Dermis blood vessel endothelial cell (primary cell): Measurements from ENCODE around the gene DMRTB1. TPM values are rescaled to one million over a fixed set of nuclear protein-coding genes. Genes with fewer than 3 reads are reported as not detected.
A peak's percentile ranks its signal among the peaks of the same experiment; 100 is the strongest.

Source experiments
- DNase-seq: peaks from one replicate; pipeline ENCODE4 v3.0.0; 2010
- total RNA-seq: library from RNA; depleted of rRNA; stranded (reverse); fragments of >200 nt; gene quantifications from 2 replicates; pipeline ENCODE4 v1.2.3, GENCODE V29; 2014

The DMRTB1 gene
- total RNA-seq, 1 donor from 2014 or later: not detected

DNA sequence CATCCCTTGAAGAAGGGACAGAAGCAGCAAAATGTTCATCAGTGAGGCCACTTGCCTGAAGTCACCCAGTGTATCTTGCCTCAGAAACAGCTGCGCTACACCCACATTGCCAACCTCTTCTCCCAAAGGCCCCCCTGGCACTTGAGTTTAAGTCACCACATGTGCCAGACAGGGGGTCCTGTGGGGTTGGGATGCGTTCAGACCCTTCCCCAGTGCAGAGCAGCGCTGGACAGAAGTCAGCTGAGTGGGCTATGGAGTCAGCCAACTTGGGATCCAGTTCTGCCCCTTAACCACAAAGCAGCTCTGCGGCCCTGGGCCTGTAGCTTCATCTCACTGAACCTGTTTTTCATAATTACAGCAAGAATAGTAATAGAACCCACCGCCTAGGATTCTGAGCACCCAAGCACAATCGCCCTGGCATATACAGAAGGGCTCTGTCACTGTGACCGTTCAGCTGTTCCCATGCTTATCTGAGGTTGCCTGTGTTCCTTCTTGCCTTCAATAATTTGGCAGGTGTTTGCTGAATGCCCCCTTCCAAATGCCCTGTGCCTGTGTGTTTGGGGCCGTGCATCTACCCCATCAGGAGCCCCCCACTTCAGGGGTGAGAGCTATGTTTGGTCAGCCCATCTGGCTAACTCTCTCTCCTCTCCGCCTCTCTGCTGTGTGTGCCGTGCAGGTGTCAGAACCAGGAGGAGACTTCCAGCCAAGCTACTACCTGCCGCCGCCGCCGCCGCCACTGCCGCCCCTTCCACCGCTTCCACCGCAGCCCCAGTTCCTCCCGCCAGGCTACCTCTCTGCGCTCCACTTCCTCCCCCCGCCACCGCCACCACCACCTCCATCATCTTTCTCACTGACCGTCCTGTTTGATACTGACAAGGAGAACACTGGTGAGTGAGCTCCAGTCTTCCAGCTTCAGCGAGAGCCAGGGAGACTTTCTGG, 5.0 kb downstream of the DMRTB1 start:
- DNase-seq: no peak

DNA sequence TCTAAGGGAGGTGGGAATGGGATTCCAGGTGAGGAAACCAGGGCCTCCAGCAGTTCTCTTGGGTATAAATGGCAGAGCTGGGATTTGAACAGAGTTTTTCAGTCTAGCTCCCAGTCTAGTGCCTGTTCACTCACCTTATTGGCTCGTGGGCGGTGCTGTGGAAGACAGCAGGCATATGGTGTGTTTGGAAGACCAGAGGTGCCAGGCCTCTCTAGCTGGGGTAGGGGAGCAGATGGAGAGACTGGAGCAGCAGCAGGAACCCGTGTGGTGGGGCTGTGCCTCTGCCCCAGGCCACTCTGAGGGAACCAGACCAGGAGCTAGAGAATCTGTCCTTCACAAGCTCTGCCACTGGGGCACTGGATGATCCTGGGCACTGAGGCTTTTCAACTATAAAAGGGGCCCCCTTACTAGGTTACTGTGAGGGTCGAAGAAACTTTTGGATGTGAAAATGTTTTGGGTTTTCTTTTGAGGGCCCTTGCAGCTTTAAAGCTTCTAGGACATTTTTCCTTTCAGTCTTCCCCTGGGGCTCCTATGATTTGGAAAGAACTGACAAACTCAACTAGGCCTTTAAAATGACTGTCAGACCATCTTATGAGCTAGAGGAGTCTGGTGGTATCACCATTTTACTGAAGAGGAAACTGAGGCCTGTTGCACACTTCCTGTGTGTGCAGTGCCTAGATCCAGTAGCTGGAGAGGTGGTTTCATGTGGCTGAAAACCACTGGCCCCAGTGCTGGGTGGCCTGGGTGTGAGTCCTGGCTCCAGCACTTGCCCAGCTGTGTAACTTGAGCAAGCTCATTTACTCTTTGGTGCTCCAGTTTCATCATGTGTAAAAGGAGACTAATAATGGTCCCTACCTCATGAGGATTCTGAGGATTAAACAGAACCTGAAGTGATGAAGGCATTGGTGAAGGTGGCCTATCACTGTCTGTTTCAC, 6.1 kb downstream of the DMRTB1 start:
- DNase-seq: no peak

DNA sequence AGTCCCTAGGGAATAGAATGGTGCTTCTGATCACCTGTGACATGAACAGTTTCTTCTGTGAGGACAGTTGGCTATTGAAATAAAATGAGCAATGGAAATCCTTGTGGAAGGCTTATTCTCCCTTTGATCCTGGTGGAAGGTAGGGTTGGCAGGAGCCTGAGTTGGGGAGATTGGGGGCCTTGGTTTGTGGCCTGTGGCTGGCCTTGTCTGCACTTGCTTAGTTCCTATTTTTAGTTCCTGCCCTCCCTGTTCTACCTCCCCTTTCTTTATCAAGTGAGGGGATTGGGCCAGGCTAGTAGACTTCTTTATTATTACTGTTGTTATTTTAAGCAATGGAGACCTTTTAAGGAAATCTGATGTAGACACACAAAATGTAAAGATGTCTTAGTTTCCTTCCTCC, 8.2 kb downstream of the DMRTB1 start:
- no peak for DNase-seq

DNA sequence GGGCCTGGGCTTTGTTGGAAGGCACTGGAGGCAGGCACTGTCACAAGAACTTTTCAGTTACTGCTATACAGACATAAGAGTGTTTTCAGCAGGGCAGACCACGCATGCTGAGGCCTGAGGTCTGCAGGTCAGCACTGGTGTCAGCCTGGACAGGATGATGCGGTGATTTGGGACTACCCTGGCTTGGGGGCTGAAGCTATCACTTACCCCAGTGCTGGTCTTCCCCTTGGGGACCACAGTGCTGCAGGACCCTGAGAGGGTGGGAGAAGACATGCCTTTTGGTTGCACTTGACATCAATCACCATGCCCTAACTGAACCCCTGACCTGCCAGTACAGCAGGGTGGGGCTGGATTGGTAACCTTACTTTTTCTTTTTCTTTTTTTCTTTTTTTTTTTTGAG, 9.2 kb downstream of the DMRTB1 start:
- DNase-seq: no peak

DNA sequence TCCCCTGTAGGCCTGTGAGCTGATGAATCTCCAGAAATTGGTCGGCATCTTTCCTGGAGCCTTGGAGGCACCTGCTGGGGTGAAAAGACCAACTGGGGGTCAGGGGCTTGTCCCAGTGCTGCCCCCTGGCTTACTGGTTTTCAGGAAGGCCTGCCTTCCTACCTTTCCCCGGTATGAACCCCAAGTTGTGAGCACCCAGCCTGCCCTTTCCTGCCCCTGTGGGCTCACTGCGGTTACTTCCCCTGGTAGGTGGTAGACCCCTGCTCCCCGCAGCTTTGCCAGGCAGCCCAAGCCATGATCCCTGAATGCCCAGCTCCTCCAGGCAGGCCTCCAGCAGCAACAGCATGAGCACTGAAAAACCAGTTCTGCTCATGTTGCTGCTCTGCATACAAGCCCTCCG, 10.2 kb downstream of the DMRTB1 start:
- DNase-seq: no peak

DNA sequence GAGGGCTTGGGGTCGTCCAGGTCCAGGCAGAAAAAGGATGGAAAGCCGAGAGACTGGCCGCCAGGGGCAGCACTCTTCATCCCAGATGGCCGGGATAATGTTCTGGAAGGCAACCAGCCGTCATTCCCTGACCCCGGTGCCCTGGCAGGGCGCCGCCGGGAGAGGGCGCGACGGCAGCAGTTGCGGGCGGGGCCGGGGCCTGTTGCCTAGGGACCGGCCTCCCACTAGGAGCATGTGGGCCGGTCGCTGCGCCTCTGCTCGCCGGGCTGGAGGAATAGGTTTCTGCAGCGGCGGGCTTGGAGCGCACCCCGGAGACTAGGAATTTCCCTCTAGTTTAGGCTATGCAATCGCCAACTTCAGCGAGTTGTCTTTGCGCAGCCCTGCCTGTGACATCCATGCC, 11.0 kb downstream of the DMRTB1 start:
- peak; percentile 72 for DNase-seq

DNA sequence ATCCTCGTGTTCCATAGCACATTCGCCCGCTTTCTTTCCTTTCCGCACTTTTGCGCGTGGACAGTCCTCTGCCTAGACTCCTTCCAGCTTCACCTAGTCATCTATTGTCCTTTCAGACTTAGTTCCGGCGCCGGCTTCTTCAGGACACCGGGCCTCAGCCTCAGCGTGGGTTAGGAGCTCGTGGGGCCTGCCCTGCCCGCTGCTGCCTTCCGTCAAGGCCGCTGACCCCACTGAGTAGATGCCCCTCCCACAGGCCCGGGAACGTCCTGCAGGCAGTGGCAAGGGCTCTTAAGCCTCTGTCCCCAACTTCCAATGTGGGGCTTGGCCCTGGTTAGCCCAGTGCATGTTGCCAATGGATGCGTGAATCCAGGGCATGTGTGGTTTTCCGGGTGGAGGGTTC, 11.4 kb downstream of the DMRTB1 start:
- no peak for DNase-seq

DNA sequence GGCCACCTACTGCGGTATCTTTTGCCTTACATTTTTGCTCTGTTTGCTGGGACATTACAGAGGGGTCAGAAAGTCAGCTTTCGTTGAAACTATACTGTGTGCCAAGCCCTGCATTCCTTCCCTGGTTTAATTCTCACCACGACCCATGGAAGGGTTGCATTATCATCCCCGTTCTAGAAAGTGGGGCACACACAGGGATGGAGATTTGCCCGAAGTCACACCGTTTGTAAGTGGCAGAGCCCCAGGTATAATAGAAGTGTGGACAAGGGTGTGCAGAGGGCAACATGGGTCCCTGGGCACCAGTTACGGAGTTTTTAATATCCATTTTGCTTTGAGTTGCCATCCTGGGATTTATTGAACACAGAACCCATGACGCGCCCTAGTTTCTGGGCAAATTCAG, 11.8 kb downstream of the DMRTB1 start:
- DNase-seq: no peak

DNA sequence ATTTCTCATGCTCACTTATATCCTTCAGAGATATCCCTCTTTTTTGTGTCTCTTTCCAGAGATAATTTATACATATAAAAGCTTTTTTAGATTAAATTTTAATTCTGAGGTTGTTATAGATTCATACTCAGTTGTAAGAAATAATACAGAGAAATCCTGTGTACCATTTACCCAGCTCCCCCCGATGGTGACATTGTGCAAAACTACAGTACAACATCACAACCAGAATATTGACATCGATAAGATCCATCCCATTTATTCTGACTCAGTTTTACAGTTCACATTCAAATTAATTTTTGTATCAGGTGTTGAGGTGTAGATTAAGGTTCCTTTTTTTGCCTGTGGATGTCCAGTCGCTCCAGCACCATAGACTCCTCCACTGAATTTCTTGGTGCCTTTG, 14.3 kb downstream of the DMRTB1 start:
- peak; percentile 33 for DNase-seq

DNA sequence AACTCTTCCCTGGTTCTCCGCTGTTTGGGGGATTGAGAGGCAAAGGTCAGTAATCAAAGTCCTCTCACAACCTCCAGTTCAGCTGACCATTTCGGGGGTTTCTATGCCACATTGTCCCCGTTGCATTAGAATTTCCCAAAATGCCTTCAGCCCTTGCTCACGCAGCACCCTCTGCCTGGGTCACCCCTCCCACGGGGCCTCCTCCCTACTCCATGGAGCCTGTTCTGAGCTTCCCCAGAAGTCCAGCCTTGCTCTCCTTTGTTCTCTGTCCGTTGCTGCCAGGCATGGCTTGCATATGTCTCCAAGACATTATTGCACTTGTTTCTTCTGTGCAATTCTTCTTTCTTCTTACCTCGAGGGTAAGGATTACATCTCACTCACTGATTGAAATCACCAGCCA, 16.5 kb downstream of the DMRTB1 start:
- DNase-seq: no peak

DNA sequence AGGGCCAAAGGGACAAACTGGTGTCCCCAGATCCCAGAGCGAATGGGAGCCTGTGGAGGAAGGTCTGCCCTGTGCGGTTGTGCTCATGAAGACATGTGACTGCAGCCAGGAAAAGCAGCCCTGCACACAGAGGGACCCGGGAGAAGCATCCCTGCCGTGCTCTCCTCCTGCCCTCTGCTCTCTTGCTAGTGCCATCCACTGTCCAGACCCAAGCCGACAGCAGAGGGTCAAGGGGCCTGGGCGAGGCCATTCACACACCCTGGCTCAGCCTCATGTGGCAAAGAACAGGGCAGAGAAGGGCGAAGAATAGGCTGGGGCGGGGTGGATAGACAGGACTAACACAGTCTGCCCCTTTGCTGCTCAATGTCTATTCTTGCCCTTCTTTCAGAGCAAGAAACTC, 17.4 kb downstream of the DMRTB1 start:
- DNase-seq: no peak

DNA sequence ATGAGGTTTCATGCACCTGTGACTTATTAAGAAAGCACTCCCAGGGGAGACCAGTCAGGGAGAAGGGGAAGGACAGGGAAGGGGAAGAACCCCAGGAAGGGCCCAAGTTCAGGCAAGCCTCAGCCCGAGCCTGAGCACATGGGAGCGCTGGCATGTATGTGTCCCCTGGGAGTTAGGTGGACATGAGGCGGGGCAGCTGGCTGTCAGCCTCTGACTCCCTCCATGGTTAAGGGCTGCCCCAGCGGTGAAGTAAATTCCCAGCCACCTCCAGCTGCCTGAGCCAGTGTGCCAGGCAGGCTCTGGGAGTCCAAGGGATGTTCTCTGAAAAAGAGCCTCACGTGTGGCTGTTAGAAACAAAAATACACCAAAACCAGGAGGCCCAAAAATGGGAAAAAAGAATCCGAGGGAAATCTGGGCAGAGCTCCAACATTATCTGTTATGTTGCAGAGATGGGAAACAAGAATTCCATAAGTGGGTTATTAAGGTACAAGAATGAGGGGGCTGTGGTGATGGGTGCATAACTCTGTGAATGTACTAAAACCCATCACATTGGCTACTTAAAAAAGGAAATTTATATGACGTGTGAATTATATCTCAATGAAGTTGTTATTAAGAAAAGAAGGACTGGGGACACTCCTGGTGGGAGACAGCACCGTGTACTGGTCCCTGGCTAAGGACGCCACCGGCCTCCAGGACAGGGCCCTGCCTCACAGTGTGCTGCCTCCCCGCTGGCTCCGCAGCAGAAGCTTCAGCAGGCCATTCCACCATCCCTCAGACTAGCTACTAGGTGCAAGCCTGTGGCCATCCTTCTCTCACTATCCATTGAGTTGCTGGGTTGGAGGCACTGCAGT, 18.7 kb downstream of the DMRTB1 start:
- no peak for DNase-seq

DNA sequence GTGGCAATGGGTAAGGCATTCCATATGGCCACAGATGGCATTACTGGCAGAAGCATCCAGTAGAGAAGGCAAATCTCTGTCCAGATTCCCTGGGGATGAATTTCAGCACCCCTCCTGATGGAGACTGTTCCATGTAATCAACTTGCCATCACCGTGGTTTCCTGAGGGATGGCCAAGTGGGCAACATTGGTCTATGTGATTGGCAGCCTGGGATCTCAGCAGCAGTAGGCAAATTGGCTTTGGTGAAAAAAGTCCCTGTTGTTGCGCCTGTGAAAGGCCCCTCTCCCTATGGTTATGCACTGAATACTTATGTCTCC, 19.3 kb downstream of the DMRTB1 start:
- DNase-seq: no peak

DNA sequence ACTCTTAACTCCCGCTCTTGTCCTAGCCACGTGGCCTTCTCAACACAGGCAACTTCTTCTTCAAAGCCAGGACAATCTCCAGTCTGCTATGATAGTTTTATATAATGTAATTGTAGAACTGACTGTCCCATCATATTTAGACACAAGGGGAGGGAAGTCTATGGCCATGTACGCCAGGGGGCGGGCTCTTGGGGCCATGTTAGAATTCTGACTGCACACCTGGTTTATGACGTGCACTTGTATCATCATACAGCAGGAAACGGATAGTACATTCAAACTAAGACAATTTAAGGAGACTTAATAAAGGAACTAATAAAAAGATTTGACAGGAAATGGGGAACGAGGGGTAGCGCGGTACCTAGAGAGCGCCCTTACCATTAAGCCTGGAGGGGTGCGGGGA, 21.5 kb downstream of the DMRTB1 start:
- DNase-seq: no peak

DNA sequence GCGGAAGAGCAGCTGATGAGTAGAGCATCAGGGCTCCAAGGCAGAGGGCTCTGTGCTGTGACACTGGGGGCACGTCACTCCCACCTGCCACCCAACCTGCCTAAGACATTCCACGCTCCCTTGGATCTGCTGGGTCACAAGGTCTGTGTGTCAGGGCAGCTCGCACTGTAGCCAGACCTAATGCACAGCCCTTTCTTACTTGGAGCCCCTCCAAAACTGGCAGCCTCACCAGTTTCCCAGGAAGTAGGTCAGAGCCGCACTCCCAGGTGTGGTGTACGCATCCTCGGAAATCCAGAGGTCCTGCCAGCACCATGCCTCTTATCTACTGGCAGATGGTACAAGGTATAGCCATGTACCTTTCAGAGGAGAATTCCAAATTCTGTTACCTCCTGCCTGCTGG, 22.3 kb downstream of the DMRTB1 start:
- DNase-seq: no peak

DNA sequence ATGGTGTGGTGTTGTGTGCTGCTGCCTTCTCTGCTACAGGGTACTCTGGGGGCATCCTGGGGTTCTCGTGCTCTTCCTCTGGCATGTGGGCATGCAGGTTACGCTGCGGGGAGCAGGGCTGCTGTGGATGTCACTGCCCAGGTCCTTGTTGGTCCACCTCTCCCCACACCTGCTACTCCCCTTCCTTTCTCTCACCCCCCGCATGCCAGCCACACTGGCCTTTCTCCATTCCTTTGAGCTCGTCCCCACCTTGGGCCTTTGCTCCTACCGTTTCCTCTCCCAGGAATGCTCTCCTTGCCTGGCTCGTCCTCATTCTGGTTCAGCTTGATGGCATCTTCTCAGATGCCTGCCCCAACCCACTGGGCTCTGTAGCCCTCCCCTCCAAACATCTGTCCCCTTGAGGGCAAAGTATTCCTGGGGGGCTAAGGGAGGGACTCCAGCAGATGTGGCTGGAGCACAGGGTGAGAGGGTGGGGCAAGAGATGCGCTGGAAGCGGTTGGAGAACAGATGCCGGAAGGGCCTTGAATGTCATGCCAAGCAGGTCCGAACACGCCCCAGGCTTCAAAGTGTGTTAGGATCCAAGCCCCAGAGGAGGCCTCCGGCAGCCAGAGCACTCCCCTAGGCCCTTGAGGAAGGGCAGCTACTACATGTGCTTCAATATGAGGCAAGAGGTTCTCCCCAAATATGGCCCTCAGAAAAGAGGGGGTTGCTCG, 23.4 kb downstream of the DMRTB1 start:
- no peak for DNase-seq

DNA sequence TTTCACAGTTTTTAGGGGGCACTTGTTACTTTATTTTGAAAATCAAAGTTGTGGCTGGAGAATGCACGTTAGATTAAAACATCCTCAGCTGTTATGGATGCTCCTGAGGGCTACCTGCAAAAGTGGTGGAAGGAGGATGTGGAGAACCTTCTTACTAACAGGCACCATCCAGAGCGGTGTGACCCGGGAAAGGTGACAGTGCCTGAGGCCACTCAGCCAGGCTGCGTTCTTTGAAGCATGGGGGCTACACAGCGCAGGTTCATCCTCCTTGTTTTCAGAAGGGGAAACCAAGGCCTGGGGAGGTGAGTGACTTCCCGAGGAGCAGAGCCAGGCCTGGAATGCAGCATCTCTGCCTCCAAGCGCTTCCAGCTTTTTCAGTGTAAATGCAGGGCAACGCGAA, 24.0 kb downstream of the DMRTB1 start:
- no peak for DNase-seq

DNA sequence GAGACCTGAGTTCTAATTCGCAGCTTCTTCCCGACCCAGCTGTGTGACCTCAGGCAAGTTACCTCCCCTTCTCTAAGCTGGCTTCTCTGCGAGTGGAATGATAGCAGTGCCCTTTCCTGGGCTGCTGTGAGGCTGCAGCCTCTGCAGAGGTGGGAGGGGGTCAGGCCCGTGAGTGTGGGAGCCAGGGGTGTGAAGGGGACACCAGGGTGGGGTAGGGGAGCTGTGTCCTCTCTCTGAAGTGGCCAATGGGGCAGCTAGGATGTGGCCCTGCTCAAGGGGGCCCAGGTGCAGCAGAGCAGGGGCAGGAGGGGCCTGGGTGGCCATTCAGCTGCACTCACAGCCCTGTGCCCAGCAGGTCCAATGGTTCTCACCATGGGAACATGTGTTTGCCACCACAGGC, 24.5 kb downstream of the DMRTB1 start:
- DNase-seq: no peak

DNA sequence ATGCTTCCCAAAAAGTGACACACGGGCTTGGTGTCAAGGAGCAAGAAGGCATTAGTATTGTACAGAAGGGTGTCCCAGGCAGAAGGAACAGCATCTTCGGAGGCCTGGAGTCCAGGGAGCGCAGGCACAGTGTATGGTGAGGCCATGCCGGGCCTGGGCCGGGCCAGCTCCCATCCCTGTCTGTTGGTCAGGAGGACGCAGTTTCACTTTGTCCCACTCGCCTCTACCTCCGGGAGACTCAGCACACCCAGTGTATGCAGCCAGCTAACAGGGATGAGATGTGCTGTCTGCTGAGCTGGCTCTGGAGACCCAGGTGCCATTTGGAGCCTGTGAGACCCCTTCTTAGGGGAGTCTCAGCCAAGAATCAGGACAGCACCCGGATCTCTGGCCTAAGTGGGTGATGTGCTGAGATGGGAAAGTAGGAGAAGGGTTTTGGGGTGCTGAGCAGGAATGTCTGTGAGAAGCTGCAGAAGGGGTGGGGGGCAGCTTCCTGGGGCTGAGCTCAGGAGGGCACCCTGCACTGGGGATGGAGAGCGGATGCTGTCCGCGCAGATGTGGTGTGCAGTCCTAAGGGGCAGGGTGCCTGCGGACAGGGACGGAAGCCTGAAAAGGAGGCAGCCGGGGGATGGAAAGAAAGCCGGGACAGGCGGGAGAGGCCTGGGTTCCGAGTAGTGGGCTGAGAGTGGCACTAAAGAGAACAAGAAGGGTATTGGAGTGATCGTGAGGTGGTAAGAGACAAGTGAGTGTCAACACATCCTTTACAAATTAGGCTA, 25.7 kb downstream of the DMRTB1 start:
- DNase-seq: no peak

DNA sequence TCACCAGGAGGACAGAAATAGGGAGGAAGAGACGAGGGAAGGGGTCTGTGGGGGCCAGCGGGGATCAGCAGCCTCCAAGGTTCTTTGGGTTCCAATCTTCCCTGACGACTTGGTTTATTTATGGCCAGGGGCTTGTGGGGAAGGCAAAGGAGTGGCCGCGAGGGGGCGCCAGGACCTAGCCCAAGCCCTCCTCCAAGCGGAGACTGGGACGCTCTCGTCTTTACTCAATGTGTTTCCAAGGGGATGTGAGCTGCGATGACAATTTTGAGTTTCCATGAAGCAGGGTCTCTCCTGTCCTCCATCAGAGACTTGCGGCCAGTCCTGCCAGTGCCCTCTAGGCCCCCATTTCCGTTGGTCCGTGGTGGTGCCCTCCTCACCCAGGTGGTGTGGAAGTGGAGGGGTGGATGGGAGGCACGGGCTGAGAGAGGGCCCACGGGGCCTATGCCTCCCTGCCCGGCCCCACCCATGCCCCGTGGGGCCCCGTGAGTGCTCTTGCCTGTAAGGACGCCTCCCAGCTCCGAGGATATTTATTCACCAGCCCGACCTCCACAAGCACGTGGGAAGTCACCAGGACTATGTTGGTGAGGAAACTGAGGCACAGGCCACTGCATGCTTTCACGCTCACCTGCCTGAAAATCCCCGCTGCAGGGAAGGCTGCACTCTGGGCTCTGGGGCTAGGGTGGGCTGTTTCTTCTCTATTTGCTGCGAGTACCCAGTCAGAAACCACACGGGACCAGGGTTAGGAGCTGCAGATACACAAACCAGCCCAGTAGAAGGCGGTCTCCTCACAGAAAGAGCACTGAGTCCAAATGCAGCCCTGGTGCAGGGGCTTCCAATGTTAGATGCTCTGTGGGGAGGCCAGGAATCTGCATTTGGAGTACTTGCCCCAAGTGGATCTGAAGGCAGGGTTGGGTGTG, 26.5 kb downstream of the DMRTB1 start:
- peak; percentile 88 for DNase-seq
